HG02798 (cell line): ENCODE data around the gene PTAFR.

Experiments
- ATAC-seq: cut with Tn5 transposase; IDR thresholded peaks from one replicate; pipeline ENCODE4 v1.9.1; 2021; ENCODE audit warnings: mild to moderate bottlenecking; ENCODE audit not compliant: unreplicated experiment, poor library complexity

PTAFR gene

DNA sequence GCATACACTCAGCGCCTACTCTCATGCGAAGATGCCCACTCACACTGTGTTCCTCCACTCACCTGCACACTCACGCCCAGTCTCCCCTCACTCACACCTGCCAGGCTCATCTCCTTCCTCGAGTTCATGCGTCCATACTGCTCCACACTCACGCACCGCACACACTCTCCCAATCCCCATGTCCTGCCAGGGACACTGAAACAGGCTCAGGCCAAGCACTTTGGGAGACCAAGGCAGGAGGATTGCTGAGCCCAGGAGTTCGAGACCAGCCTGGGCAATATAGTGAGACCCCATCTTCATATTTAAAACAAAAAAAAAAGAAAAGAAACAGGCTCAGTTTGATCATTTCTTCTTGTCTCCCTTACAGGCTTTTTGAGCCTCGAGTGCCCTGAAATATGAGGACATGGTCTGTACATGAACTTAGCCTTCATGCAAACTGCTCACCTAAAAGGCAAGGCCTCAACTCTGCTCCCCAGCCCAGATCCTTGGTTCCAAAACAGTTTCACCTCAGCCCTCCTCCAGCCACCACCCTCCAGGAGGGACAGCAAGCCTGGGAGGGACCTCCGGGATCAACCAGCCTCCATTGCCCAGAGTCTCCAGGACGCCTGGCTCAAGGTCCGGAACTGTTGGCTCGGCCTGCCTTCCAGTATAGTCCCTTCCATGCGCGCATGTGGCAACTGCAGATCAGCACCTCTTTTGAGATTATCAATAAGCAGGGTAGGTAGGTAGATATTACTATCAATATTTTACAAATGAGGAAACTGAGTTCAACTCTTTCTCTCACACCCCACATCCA is 2.4 kb upstream of the PTAFR start:
- no peak for ATAC-seq

DNA sequence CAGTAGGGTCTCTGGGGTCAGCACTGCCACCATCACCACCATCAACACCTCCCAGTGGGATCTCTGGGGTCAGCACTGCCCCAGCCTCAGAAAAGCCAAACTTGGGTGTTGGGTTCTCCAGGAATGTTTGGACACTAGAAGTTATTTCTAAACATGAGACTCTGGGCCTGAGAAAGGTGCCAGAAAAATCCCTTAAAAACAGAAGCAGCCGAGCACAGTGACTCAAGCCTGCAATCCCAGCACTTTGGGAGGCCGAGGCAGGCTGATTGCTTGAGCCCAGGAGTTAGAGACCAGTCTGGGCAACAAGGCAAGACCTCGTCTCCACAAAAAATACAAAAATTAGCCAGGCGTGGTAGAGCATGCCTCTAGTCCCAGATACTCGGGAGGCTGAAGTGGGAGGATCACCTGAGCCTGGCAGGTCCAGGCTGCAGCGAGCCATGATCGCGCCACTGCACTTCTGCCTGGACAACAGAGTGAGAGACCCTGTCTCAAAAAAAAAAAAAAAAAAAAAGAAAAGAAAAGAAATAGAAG is 470 bp downstream of the PTAFR start:
- ATAC-seq: no peak

DNA sequence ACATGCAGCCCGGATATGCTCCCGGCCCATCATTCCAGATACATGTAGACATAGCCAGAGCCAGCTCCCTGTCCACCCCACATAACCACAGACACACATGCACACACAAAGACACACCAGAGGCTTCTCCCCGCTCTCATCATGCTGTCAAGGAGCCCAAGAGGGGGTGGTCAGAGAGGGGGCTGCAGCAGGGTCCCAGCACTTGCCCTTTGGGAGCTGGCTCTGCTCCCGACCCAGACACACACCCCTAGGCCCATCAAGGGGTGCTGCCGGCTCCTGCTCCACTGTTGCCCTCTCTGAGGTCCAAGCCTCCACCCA is 2.6 kb downstream of the PTAFR start:
- no peak for ATAC-seq

DNA sequence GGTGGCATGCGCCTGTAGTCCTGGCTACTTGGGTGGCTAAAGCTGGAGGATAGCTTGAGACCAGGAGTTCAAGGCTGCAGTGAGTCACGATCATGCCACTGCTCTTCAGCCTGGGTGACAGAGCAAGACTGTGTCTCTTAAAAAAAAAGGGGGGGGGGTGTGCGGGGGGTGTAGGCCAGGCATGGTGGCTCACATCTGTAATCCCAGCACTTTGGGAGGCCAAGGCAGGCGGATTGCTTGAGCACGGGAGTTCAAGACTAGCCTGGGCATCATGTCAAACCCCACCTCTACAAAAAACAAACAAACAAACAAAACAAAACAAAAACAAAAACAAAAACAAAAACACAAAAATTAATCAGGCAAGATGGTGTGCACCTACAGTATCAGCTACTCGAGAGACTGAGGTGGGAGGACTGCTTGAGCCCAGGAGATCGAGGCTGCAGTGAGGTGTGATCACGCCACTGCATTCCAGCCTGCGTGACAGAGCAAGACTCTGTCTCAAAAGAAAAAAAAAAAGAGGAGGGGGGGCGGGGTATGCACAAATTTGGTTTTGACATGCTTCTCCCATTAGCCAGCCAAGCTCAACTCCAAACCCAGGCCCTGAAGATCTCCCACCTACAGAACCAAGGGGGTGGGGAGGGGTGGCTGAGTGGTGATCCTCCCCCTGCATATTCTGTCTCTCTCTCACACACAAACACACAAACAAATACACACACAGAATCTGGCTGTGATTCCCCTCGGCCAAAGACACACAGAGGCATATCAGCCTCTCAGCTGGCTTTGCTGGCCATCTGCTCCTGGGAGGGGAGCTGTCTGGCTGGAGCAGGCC is 3.1 kb downstream of the PTAFR start:
- no peak for ATAC-seq

DNA sequence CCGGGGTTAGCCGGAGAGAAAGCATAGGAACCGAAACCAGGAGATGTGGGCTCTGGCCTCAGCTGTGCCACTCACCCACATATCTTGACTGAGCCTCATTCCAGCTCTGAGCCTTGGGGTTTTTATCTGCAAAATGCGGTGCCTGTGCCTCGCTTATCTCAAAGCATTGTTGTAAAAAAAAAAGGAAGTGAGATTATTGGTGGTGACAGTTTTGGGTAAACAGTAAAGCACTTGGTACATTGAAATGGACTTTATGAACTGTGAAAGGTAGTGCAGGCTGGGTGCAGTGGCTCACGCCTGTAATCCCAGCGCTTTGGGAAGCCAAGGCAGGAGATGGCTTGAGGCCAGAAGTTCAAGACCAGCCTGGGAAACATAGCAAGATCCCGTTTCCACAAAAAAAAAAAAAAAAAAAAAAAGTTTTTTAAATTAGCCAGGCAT is 3.8 kb downstream of the PTAFR start:
- peak; percentile 76 for ATAC-seq

DNA sequence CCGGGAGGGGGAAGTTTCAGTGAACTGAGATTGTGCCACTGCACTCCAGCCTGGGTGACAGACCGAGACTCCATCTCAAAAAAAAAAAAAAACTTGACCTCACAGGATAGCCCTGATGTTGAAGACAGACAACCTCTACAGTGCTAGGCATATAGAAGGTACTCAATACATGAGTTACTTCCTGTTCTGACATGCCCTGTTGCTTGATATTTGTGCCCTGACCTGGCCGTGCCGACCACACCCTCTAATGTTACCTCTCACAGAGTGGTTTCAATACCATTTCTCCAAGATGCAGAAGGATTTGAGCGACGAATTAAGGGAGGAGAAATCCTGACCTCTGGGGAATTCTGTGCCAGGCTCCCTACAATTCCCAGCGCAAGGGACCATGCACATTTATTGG is 5.2 kb downstream of the PTAFR start:
- no peak for ATAC-seq

DNA sequence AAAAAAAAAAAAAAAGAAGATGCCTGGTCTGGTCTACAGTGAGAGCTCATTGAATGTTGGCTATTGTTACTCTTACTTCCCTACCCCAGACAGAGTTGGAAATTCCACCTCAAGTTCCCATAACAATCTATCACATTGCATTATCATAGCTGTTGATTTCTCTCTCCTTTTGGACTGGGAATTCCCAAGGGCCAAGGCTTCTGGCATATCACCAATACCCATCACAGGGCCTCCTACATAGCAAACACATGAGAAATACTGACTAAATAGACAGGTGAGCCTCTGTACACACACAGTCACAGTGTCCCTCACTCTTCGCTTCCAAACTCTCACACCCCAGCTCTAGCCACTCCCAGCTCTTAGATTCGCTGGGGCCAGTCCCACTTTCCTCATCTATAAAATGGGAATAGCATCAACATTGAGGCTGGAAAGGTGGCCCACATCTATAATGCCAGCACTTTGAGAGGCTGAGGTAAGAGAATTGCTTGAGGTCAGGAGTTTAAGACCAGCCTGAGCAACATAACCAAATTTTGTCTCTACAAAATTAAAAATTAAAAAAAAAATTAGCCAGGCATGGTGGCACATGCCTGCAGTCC is 6.4 kb downstream of the PTAFR start:
- ATAC-seq: no peak

DNA sequence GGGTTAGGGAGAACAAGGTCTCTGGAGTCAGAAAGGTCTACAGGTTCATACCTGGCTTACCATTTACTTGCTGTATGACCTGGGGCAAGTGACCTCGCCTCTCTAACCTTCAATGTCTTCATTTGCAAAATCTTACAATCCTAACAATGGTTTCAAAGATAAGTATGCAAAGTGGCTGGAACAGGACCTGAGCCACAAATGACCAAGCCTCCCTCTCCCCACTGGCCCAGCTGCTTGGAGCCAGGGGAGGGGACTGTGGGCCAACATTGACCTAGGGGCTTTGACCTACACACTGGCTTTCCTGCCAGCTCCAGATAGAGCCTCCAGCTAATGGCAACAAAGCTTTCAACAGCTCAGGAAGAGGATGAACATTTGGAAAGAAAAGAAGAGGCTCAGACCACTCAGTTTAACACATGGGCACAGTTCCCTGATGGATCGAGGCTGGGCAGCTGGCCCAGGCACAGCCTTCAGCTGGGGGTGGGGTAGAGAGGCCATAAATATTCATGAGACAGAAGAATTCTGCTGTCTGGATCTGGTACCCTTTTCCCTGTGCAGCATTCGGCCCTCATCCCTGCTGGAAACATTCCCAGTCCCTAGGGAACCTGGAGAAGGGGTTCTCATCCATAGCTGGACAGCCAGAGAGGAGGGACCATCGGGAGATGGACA is 12.9 kb downstream of the PTAFR start:
- no peak for ATAC-seq

DNA sequence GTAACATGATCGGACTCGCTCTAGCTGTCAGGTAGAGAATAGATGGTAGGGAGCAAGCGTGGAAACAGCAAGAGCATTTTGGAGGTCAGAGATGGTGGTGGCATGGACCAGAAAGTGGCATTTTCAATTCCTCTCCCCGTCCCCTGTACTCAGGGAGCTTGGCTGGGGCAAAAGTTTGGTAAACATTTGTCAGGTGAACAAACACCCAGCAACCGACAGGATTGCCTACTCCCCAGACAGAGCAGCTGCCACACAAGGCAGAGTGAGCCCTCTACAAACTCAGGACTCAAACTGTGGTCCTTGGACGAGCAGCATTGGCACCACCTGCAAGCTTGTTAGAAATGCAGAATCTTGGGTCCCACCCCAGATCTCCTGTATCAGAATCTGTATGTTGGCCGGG is 14.3 kb downstream of the PTAFR start:
- no peak for ATAC-seq

DNA sequence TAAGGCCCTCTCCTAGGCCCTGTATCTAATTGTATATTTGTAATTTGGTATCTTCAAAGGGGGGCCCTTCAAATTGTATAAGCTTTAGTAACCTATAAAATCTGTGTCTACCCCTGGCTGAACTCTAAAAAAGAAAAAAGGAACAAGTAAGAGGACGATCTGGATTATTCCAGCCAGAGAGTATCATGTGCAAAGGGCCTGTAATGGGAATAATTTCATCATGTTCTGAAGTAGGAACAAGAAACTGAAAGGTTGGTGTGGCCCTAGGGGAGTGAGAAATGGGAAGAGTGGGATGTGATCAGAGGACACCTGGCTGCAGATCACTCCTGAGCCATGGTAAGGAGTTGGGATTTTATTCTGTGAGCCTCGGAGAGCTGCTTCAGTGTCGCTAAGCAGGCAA is 14.7 kb downstream of the PTAFR start:
- ATAC-seq: no peak

DNA sequence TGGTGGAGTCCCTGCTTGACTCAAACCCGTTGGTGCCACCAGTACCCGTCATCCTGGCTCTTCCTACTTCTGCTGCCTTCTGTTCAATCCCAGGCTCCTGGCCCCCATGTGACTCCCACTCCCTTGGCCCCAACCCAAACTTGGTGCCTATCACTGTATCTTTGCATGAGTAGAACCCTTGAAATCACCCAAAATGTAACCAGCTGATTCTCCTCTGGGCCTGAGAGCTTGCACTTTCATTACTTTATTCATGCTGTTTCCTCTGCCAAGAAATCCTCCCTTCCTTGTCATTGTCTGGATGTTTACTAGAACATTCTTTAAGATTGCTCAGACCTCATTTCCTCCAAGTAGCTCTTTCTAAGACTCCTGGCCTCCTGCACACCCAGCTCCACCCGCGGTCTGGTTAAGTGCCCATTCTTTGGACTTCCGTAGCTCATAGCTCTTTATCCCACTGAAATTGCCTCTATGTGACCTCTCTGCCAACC is 15.7 kb downstream of the PTAFR start:
- ATAC-seq: no peak

DNA sequence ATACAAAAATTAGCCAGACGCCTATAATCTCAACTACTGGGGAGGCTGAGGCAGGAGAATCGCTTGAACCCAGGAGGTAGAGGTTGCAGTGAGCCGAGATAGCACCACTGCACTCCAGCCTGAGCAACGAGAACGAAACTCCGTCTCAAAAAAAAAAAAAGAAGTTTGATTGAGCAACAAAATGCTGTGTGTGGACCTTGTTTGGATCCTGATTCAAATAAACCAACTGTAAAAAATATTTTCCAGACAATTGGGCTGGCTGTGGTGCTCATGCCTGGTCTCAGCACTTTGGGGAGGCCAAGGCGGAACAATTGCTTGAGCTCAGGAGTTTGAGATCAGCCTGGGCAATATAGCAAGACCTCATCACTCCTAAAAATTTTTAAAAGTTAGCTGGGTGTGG is 16.8 kb downstream of the PTAFR start:
- ATAC-seq: no peak

DNA sequence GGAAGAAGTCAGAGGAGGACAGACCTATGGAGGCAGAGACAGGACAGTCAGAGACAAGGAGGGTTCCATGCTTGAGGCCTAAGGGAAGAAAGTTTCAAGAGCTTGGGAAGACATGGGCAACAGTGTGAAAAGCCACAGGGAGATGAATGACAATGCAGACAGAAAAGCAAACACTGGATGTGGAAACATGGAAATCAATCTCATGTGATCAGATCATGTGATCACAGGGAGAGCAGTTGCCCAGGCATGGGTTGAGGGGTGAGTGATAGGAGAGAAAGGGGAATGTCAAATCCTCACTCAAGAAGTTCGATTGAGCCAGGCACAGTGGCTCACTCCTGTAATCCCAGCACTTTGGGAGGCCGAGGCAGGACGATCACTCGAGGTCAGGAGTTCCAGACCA is 17.2 kb downstream of the PTAFR start:
- ATAC-seq: no peak

DNA sequence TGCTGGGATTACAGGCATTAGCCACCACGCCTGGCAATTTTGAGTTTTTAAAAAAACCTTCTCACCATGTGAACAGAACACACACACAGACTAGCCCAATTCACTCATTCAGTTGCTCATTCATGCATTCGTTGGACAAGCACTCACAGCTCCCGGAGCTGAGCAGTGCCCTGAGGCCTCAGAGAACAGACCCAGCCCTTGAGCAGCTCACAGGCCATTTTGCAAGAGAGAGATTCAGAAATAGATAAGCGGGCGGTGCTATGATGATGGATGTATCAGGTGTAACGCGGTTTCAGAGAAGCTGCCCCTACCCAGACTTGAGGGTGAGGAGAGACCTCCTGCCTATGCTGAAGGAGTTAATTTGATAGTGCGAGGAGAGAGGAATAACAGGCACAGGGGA is 18.6 kb downstream of the PTAFR start:
- ATAC-seq: no peak

DNA sequence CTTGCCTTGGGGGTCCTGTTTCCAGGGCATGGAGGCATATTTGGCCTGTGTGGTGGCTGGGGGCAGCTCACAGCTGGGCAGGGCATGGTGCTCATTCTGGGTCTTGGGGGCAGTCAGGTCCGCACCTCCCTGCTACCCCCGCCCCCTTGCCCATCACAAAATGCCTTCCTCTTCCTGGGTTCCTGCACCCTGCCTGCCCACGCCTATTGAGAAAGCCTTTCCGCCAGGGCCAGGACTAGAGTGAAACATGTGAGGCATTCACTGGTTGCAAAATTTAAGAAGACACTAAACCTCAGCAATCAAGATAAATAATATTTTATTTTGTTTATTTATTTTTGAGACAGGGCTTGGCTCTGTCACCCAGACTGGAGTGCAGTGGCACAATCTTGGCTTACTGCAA is 19.7 kb downstream of the PTAFR start:
- ATAC-seq: no peak

DNA sequence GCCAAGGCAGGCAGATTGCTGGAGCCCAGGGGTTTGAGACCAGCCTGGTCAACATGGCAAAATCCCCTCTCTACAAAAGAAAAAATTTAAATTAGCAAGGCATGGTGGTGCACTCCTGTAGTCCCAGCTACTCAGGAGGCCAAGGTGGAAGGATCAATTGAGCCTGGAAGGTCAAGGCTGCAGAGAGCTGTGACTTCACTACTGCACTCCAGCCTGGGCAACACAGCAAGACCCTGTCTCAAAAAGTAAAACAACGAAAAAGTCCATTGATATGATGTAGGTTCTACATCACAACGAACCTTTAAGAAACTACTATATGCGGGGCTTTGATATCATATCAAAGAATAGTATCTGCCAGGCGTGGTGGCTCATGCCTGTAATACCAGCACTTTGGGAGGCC is 20.9 kb downstream of the PTAFR start:
- ATAC-seq: no peak

DNA sequence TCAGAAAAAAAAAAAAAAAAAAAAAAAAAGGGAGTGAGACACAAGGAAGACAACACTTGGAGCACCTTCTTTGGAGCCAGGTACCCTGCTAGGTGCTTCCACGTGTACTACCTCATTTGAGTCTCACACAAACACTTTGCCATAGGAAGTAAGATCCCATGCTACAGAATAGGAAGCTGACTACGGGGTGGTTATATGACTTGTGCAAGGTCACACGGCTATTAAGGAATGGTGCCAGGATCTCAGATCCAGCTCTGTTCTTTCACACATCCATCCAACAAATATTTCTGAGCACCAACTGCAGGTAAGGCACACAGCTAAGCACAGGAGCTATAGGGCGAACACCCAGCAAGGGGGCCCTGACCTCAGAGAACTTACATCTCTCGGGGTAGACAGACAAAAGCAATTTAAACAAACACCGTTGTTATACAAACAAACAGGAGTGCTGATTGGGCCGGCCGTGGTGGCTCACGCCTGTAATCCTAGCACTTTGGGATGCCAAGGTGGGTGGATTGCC is 22.4 kb downstream of the PTAFR start:
- ATAC-seq: no peak

DNA sequence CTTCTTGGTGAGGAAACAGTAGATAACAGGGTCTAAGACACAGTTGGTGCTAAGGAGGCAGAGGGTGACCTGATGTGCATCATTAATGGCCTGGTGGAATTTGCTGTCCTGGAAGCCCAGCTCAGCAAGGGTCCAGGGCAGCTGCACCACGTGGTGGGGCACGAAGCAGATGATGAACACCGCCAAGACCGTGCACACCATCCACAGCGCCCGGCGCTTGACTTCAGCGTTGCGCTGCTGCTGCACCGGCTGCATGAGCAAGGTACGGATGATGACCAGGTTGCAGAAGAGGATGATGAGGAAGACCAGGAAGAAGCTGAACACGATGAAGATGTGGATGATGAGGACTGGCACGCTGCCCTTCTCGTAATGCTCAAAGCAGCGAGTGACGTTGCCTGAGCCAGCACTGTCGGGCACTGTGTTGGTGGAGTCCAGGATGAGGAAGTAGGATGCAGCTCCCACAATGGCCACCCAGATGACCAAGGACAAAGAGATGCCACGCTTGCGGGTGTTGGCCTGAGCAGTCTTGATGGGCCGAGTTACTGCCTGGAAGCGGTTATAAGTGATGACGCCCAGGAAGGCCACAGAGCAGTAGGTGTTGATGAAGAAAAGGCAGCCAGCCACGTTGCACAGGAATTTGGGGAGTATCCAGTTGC is 26.2 kb downstream of the PTAFR start:
- ATAC-seq: no peak

DNA sequence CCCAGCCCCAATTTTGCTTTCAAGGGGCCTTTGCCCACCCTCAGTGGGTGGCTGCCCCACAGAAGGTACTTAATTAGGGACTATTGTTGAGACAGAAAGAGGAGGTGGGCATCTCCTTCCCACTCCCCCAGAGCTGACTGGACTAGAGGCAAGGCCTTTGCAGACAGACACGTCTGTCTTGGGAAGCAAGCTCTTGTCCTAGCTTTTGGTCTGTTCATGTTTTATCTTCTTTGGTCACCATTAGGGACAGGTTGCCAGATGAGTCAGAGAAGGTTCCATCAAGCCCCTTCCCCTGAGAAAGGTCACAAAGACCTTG is 27.7 kb downstream of the PTAFR start:
- ATAC-seq: no peak
